Aorta (tissue), 5 donors: ENCODE data around the gene PHACTR2. TPM values are rescaled to one million over a fixed set of nuclear protein-coding genes. Genes with fewer than 3 reads are reported as not detected.
"Not testable (repeated sequence)": the region's sequence is repeated elsewhere in the genome, so short reads cannot be mapped to it uniquely, and the experiment has no call there.

Experiments
- ATAC-seq: fragments of 200-7000 bp; cut with Tn5 transposase; one replicate; pipeline ENCODE4 v1.9.1; 2022; ENCODE audit warnings: moderate library complexity; ENCODE audit not compliant: low FRiP score
- DNase-seq, 2 donors: peaks; one replicate each; pipeline ENCODE4 v3.0.0-alpha.2; 2020
- H3K27ac ChIP-seq, 2 donors: one replicate each; pipeline ENCODE4 v1.5.1; 2013; ENCODE audit warnings: low read length in 2 of 2, mild to moderate bottlenecking in 2 of 2, moderate library complexity in 2 of 2, control low read depth in 1 of 2, inconsistent platforms in 1 of 2, low read depth in 1 of 2
- H3K27me3 ChIP-seq, 2 donors: one replicate each; pipeline ENCODE4 v1.6.1; 2013; ENCODE audit warnings: control low read depth in 1 of 2, low read length in 1 of 2, mild to moderate bottlenecking in 1 of 2, moderate library complexity in 1 of 2; ENCODE audit not compliant: insufficient read depth in 2 of 2, control insufficient read depth in 1 of 2
- H3K36me3 ChIP-seq, 2 donors: one replicate each; pipeline ENCODE4 v1.6.1; 2013; ENCODE audit warnings: control low read depth in 1 of 2, low read length in 1 of 2, mild to moderate bottlenecking in 1 of 2; ENCODE audit not compliant: insufficient read depth in 2 of 2, control insufficient read depth in 1 of 2
- H3K4me1 ChIP-seq, 2 donors: one replicate each; pipeline ENCODE4 v1.6.1; 2013; ENCODE audit warnings: low read length in 2 of 2, control low read depth in 1 of 2, mild to moderate bottlenecking in 1 of 2, moderate library complexity in 1 of 2; ENCODE audit not compliant: insufficient read depth in 2 of 2, control insufficient read depth in 1 of 2
- H3K4me3 ChIP-seq, 2 donors: one replicate each; pipeline ENCODE4 v1.5.1; 2013; ENCODE audit warnings: low read length in 2 of 2, control low read depth in 1 of 2, mild to moderate bottlenecking in 1 of 2
- H3K9me3 ChIP-seq: one replicate; pipeline ENCODE4 v1.6.1; 2013; ENCODE audit warnings: mild to moderate bottlenecking, low read length; ENCODE audit not compliant: control insufficient read depth
- WGBS, 2 donors: extraction: QIAGEN DNeasy Blood & Tissue Kit; methylation state at CpG; one replicate each; pipeline ENCODE4 v1.1.7; 2013; 5-methylcytosine and 5-hydroxymethylcytosine counted together
- intact Hi-C, 2 donors: fragments of 100-400 bp; cut with DNase I; formaldehyde crosslinking; loops; one replicate each; pipeline versions ENCODE4 v1.14.2 to v1.15.0; 2022
- polyA plus RNA-seq, 2 donors: library from polyadenylated mRNA; stranded (reverse); fragments of 200-250 nt; gene quantifications; one replicate each; pipeline ENCODE4 v1.2.3, GENCODE V29; 2013
- total RNA-seq, 2 donors: library from RNA; stranded (reverse); fragmentation: NEBNext Ultra II Directional; extraction: Animal tissue kit (Norgen Biotek cat#: 25700); gene quantifications; one replicate each; pipeline ENCODE4 v1.2.1, GENCODE V29; 2021
- donor health status: healthy with polysubstance abuse.
- donor health status: Bipolar disorder and iron deficiency.
- donor health status: DM: no; HTN: no; CAD: no.
- donor health status: DM: no; HTN: no; CAD: no.
- donor health status: DM: yes; HTN: yes; CAD: no.

Gene PHACTR2
- total and polyA plus RNA-seq, 4 donors, result 15.3 to 96.8 (median 51.2) TPM

GRCh38 chr6:143666007-143666406 lies 11.8 kb upstream of the PHACTR2 start:
- ATAC-seq, H3K4me1 ChIP-seq, H3K9me3 ChIP-seq, intact Hi-C loops, H3K27me3 ChIP-seq, DNase-seq, H3K27ac ChIP-seq, H3K36me3 ChIP-seq, H3K4me3 ChIP-seq: not testable (repeated sequence)
- 96 to 100% methylated on average over 1 of the region's 1 CpG for WGBS, 2 donors

- ATAC-seq, H3K27ac ChIP-seq, intact Hi-C loops: not testable (repeated sequence)
Observed at GRCh38 chr6:143669483-143669882, 8.3 kb upstream of the PHACTR2 start.

DNA sequence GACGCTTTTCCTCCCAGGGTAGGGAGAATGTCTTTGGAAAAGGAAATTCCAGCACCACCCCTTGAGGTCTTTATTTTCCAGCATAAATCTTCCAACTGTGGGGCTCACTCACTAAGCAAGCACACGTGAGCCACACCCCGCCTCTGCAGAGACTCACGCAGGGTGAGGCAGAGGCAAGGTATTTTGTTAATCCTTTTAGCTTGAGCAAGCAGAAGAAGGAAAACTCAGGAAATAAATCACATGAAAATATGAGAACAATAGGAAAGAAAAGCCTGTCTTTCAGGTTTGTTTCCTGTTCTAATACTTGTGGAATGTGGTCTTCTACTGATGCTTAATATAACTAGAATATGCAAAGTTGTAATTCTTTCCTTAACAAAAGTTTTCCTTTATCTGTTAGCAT lies 4.1 kb upstream of the PHACTR2 start:
- Histone ChIP-seq H3K27me3 (no peaks in the 10 kb centered on the region), H3K27ac (peak overlapping the region in 1 of 2 donors; percentile 71), H3K4me3 (no peak overlapping the region), H3K4me1 (peaks cover 3 to 4% of the 10 kb centered on the region in 2 donors), H3K36me3 (no peaks in the 10 kb centered on the region), H3K9me3 (no peaks in the 10 kb centered on the region)
- WGBS, 2 donors, result 12 to 15% methylated on average over 4 of the region's 4 CpGs
- ATAC-seq, result no peak
- DNase-seq, result no peak
- intact Hi-C loops, result loop anchor here (10.0 kb wide), 3 partner anchors 59 to 171 kb away; partner anchors contain the start of gene LTV1 (in 1 of the 2)

More at GRCh38 chr6:143669483-143669882, 8.3 kb upstream of the PHACTR2 start:
- H3K36me3 ChIP-seq, DNase-seq, H3K9me3 ChIP-seq, H3K27me3 ChIP-seq, H3K4me3 ChIP-seq, H3K4me1 ChIP-seq: not testable (repeated sequence)
- 88 to 98% methylated on average over 1 of the region's 1 CpG for WGBS, 2 donors

- intact Hi-C loops, result loop anchor here (5.0 to 10.0 kb wide), 6 partner anchors 60 to 338 kb away; partner anchors contain the start of gene LTV1 (in 2 of the 2)
- Histone ChIP-seq H3K4me1 (peaks cover 3 to 4% of the 10 kb centered on the region in 2 donors), H3K4me3 (no peak overlapping the region), H3K27me3 (no peaks in the 10 kb centered on the region), H3K36me3 (no peaks in the 10 kb centered on the region), H3K27ac (peak overlapping the region; percentile 67 to 88), H3K9me3 (no peaks in the 10 kb centered on the region)
- WGBS, 2 donors, result 48 to 56% methylated on average over 3 of the region's 3 CpGs
- DNase-seq (no peak), ATAC-seq (no peak)
Observed at GRCh38 chr6:143674483-143675381, 3.0 kb upstream of the PHACTR2 start.

GRCh38 chr6:143675382-143675900 lies 2.3 kb upstream of the PHACTR2 start:
- DNase-seq (no peak), ATAC-seq (no peak)
- Histone ChIP-seq H3K27ac (peak overlapping the region; percentile 67 to 88), H3K27me3 (no peaks in the 10 kb centered on the region), H3K9me3 (no peaks in the 10 kb centered on the region), H3K36me3 (no peaks in the 10 kb centered on the region), H3K4me3 (no peak overlapping the region), H3K4me1 (peaks cover 3 to 4% of the 10 kb centered on the region in 2 donors)
- intact Hi-C loops, result loop anchor here (5.0 to 10.0 kb wide), 6 partner anchors 61 to 337 kb away; partner anchors contain the start of gene LTV1 (in 2 of the 2)

GRCh38 chr6:143675946-143676345 lies 1.8 kb upstream of the PHACTR2 start:
- no peaks in the 10 kb centered on the region for H3K36me3 ChIP-seq
- ATAC-seq, result no peak
- intact Hi-C loops, result loop anchor here (5.0 to 10.0 kb wide), 6 partner anchors 61 to 336 kb away; partner anchors contain the start of gene LTV1 (in 2 of the 2)
- H3K9me3 ChIP-seq, result no peaks in the 10 kb centered on the region
- 5% methylated on average over 1 of the region's 1 CpG for WGBS, 2 donors
- H3K27ac ChIP-seq, result peak overlapping the region in 1 of 2 donors; percentile 67
- no peak overlapping the region for H3K4me3 ChIP-seq
- peaks cover 3 to 4% of the 10 kb centered on the region in 2 donors for H3K4me1 ChIP-seq
- H3K27me3 ChIP-seq, result no peaks in the 10 kb centered on the region
- no peak for DNase-seq

- Histone ChIP-seq H3K27me3 (no peaks in the 10 kb centered on the region), H3K27ac (peak overlapping the region in 1 of 2 donors; percentile 57), H3K4me1 (peaks cover 3 to 4% of the 10 kb centered on the region in 2 donors), H3K9me3 (no peaks in the 10 kb centered on the region), H3K36me3 (no peaks in the 10 kb centered on the region), H3K4me3 (peak overlapping the region in 1 of 2 donors; percentile 34)
- intact Hi-C loops, result loop anchor here (5.0 to 10.0 kb wide), 6 partner anchors 62 to 336 kb away; partner anchors contain the start of gene LTV1 (in 2 of the 2)
- WGBS, 2 donors, result 79 to 82% methylated on average over 4 of the region's 4 CpGs
- no peak for ATAC-seq
- DNase-seq, result no peak
Observed at GRCh38 chr6:143676437-143677045, 1.2 kb upstream of the PHACTR2 start.

GRCh38 chr6:143677577-143677890 lies 231 bp upstream of the PHACTR2 start:
- no peaks in the 10 kb centered on the region for H3K36me3 ChIP-seq
- intact Hi-C loops, result loop anchor here (5.0 to 10.0 kb wide), 6 partner anchors 63 to 335 kb away; partner anchors contain the start of gene LTV1 (in 2 of the 2)
- DNase-seq (no peak), ATAC-seq (no peak)
- peak overlapping the region; percentile 68 to 89 for H3K4me3 ChIP-seq
- no peaks in the 10 kb centered on the region for H3K9me3 ChIP-seq
- peaks cover 3 to 4% of the 10 kb centered on the region in 2 donors for H3K4me1 ChIP-seq
- H3K27me3 ChIP-seq, result no peaks in the 10 kb centered on the region
- H3K27ac ChIP-seq, result peak overlapping the region in 1 of 2 donors; percentile 99
- WGBS, 2 donors, result 0 to 1% methylated on average over 9 of the region's 9 CpGs
